ENCODE data around the gene PEX16. TPM values are rescaled to one million over a fixed set of nuclear protein-coding genes. Genes with fewer than 3 reads are reported as not detected.

The PEX16 gene
- total and polyA plus RNA-seq, 2 of the 13 experiments (the other 11 are each of a cell fraction or from before 2014, with no cell fraction given): 12.5 to 21.8 TPM

- no peak overlapping the region for H3K4me3 ChIP-seq (replicated peaks in 1 of 3; ENCODE audit: insufficient read depth in 1 of 3, low read depth in 2 of 3, low read length in 3 of 3)
- ChIA-PET POLR2A (interaction anchor here (0.6 to 2.3 kb wide), 3 partner anchors 8 to 131 kb away, joined by 3 to 7 read pairs (median 5); partner anchors contain the start of genes LARGE2 and PEX16), CTCF (ENCODE audit: low intra/inter-chr PET ratio, low total read pairs) (no interaction called here)
- peaks cover 28% of the 10 kb centered on the region for H3K4me1 ChIP-seq (ENCODE audit: insufficient read depth, low read length)
- H3K36me3 ChIP-seq (replicated peaks in 1 of 2; ENCODE audit: control insufficient read depth in 1 of 2, insufficient read depth in 2 of 2, low read length in 2 of 2): peaks cover 6 to 19% of the 10 kb centered on the region in 2 experiments; a peak in 3 of 5 replicates
- intact Hi-C loops (cut with micrococcal nuclease; ENCODE audit: unreplicated experiment) (no loop called here), in situ Hi-C loops (cut with HindIII; ENCODE audit: extremely low pct_ligation_motif_present, low pct_unique_long_range_greater_than_20kb) (no loop called here)
- no peaks in the 10 kb centered on the region for H3K9me3 ChIP-seq (ENCODE audit: low read length)
- no peak overlapping the region for H2AFZ ChIP-seq (ENCODE audit: low read length)
- no peaks in the 10 kb centered on the region for H3K79me2 ChIP-seq (ENCODE audit: insufficient read depth, low read length)
- ATAC-seq (peak; percentile 12), DNase-seq (ENCODE audit: low spot score) (no peak), FAIRE-seq (no peak)
- no peak overlapping the region for H3K27ac ChIP-seq (ENCODE audit: extremely low read length, insufficient read depth, low read length)
- H3K4me2 ChIP-seq (ENCODE audit: low read depth, low read length): no peak overlapping the region
- BruUV-seq (replicated peaks): no TSS peak
- no peak overlapping the region for H3K9ac ChIP-seq (ENCODE audit: insufficient read depth, low read depth, low read length)
- TF ChIP-seq TCF12 (IDR thresholded peaks at IDR 0.05): no peak
- peak; percentile 29; the same call in 1 of the 2 replicates for TF ChIP-seq TCF12 (CRISPR knock-in tag; IDR thresholded peaks at IDR 0.05)
- peak; percentile 28 for TF ChIP-seq AGO2 (optimal IDR thresholded peaks at IDR 0.05; ENCODE audit: low read depth, low read length)
- no peak for TF ChIP-seq RORA (CRISPR knock-in tag; IDR thresholded peaks at IDR 0.05)
- TF ChIP-seq ZNF510 (CRISPR knock-in tag; IDR thresholded peaks at IDR 0.05; ENCODE audit: low read depth): no peak
- H3K27me3 ChIP-seq (ENCODE audit: control insufficient read depth in 1 of 2, insufficient read depth in 2 of 2, low read length in 2 of 2): no peaks in the 10 kb centered on the region
- H4K20me1 ChIP-seq (ENCODE audit: insufficient read depth, low read length): no peaks in the 10 kb centered on the region
- WGBS (ENCODE audit: low lambda C conversion rate): 72% methylated on average over 11 of the region's 14 CpGs
Observed at GRCh38 chr11:45930031-45930794, 12.5 kb upstream of the PEX16 start.

DNA sequence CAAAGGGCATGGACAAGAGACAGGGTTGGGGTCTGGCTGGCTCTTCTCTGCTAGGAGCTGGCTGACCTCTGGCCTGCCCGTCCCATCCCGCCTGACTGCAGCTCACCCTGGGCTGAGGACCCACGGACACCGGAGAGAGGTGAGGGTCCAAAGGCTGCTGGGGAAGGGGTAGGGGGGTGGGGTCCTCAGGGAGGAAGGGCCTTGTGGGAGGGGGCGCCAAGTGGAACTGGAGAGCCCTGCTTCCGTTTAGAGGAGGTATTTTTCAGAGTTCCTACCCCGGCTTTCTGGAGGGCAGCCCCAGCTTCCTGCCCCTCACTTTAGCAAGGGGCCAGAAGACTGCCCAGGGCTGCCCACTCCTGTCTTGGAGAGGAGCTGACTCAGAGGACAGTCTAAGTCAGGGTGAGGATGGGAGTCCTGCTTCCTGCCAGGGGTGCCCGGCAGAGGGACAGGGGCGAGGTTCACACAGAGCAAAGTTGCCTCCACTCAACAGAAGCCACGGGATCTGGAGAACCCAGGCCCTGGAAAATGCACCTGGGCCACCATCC lies 11.9 kb upstream of the PEX16 start:
- BruUV-seq (replicated peaks): no TSS peak
- Histone ChIP-seq H2AFZ (ENCODE audit: low read length) (no peak overlapping the region), H4K20me1 (ENCODE audit: insufficient read depth, low read length) (no peaks in the 10 kb centered on the region), H3K9me3 (ENCODE audit: low read length) (no peaks in the 10 kb centered on the region), H3K27me3 (ENCODE audit: control insufficient read depth in 1 of 2, insufficient read depth in 2 of 2, low read length in 2 of 2) (no peaks in the 10 kb centered on the region), H3K4me3 (replicated peaks in 1 of 3; ENCODE audit: insufficient read depth in 1 of 3, low read depth in 2 of 3, low read length in 3 of 3) (no peak overlapping the region), H3K27ac (ENCODE audit: extremely low read length, insufficient read depth, low read length) (no peak overlapping the region), H3K4me1 (ENCODE audit: insufficient read depth, low read length) (peaks cover 22% of the 10 kb centered on the region), H3K9ac (ENCODE audit: insufficient read depth, low read depth, low read length) (no peak overlapping the region), H3K4me2 (ENCODE audit: low read depth, low read length) (no peak overlapping the region), H3K36me3 (replicated peaks in 1 of 2; ENCODE audit: control insufficient read depth in 1 of 2, insufficient read depth in 2 of 2, low read length in 2 of 2) (peaks cover 3 to 13% of the 10 kb centered on the region in 2 experiments; a peak in 3 of 5 replicates), H3K79me2 (ENCODE audit: insufficient read depth, low read length) (no peaks in the 10 kb centered on the region)
- DNase-seq (ENCODE audit: low spot score) (no peak), FAIRE-seq (no peak), ATAC-seq (peak; percentile 52)
- intact Hi-C loops (cut with micrococcal nuclease; ENCODE audit: unreplicated experiment): no loop called here
- in situ Hi-C loops (cut with HindIII; ENCODE audit: extremely low pct_ligation_motif_present, low pct_unique_long_range_greater_than_20kb): no loop called here
- ChIA-PET POLR2A (interaction anchor here (1.8 to 2.3 kb wide), 2 partner anchors 8 to 12 kb away, joined by 5 to 7 read pairs; partner anchors contain the start of genes LARGE2 and PEX16), CTCF (ENCODE audit: low intra/inter-chr PET ratio, low total read pairs) (no interaction called here)
- no peak for TF ChIP-seq ETS1 (CRISPR knock-in tag; IDR thresholded peaks at IDR 0.05)
- TF ChIP-seq ZNF292 (CRISPR knock-in tag; IDR thresholded peaks at IDR 0.05; ENCODE audit: borderline replicate concordance, low read depth): no peak
- TF ChIP-seq ZBTB7B (CRISPR knock-in tag; IDR thresholded peaks at IDR 0.05): no peak
- no peak for TF ChIP-seq POLR2AphosphoS2 (IDR thresholded peaks at IDR 0.05; ENCODE audit: low read depth, low read length)
- TF ChIP-seq ZNF7 (CRISPR knock-in tag; IDR thresholded peaks at IDR 0.05): no peak
- no peak for TF ChIP-seq ZBTB38 (CRISPR knock-in tag; IDR thresholded peaks at IDR 0.05)
- TF ChIP-seq ZNF430 (CRISPR knock-in tag; IDR thresholded peaks at IDR 0.05): no peak
- TF ChIP-seq HNF4A (CRISPR knock-in tag; IDR thresholded peaks at IDR 0.05): peak; percentile 10; the same call in 1 of the 2 replicates
- WGBS (ENCODE audit: low lambda C conversion rate): 42% methylated on average over 7 of the region's 10 CpGs
